GM12872 (cell line): Measurements from ENCODE around the gene FXYD1.

ENCODE experiments used
- TF ChIP-seq, protein P1 (sequence below): IDR thresholded peaks from 3 replicates; pipeline ENCODE4 v1.5.1; 2011; ENCODE audit warnings: low read depth, mild to moderate bottlenecking, low read length, moderate library complexity; ENCODE audit not compliant: insufficient read depth

FXYD1 gene

DNA sequence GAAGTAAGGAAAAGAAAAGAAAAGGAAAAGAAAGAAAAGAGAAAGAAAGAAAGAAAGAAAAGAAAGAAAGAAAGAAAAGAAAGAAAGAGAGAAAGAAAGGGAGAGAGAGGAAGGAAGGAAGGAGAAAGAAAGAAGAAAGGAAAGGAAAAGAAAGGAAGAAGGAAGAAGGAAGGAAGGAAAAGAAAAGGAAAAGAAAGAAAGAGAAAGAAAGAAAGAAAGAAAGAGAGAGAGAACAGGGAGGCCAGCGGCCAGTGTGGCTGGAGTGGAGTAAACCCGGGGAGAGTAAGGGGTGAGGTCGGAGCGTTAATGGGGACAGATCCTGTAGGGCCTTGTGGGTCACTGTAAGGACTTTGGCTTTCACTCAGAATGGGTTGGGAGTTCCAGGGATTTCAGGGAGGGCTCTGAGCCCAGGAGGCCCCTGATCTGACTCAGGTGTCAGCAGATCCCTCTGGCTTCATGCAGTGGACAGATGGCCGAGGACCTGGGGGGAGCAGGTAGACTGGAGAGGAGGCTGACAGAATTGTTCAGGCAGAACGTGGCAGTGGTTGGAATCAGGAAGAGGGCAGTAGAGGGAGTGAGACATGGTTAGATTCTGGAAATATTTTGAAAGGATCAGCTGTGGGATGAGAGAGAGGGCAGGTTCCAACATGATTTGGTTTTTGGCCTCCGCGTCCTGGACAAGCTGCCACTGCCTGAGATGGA, 42.8 kb upstream of the FXYD1 start:
- TF ChIP-seq, protein P1, sequence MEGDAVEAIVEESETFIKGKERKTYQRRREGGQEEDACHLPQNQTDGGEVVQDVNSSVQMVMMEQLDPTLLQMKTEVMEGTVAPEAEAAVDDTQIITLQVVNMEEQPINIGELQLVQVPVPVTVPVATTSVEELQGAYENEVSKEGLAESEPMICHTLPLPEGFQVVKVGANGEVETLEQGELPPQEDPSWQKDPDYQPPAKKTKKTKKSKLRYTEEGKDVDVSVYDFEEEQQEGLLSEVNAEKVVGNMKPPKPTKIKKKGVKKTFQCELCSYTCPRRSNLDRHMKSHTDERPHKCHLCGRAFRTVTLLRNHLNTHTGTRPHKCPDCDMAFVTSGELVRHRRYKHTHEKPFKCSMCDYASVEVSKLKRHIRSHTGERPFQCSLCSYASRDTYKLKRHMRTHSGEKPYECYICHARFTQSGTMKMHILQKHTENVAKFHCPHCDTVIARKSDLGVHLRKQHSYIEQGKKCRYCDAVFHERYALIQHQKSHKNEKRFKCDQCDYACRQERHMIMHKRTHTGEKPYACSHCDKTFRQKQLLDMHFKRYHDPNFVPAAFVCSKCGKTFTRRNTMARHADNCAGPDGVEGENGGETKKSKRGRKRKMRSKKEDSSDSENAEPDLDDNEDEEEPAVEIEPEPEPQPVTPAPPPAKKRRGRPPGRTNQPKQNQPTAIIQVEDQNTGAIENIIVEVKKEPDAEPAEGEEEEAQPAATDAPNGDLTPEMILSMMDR, result no peak

- TF ChIP-seq, protein P1, result no peak
These were observed 40.1 kb upstream of the FXYD1 start for GRCh38 chr19:35098413-35099049.

- TF ChIP-seq, protein P1, result no peak
These were observed 39.3 kb upstream of the FXYD1 start for GRCh38 chr19:35099155-35099896.

DNA sequence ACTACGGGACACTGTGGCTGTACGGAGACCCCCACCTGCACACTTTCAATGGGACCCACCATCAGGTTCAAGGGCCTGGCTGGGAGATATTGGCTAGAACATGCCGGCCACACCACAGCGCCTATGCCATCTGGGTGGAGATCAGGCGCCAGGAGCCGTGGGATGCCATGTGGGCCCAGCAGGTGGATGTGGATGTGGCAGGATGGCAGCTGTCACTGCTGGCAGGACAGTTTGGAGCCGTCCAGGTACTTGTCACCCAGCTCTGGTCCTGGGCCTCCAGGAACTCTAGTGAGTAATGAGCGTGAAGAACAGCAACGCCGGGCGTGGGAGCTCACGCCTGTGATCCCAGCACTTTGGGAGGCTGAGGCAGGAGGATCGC, 38.7 kb upstream of the FXYD1 start:
- TF ChIP-seq, protein P1, result no peak

DNA sequence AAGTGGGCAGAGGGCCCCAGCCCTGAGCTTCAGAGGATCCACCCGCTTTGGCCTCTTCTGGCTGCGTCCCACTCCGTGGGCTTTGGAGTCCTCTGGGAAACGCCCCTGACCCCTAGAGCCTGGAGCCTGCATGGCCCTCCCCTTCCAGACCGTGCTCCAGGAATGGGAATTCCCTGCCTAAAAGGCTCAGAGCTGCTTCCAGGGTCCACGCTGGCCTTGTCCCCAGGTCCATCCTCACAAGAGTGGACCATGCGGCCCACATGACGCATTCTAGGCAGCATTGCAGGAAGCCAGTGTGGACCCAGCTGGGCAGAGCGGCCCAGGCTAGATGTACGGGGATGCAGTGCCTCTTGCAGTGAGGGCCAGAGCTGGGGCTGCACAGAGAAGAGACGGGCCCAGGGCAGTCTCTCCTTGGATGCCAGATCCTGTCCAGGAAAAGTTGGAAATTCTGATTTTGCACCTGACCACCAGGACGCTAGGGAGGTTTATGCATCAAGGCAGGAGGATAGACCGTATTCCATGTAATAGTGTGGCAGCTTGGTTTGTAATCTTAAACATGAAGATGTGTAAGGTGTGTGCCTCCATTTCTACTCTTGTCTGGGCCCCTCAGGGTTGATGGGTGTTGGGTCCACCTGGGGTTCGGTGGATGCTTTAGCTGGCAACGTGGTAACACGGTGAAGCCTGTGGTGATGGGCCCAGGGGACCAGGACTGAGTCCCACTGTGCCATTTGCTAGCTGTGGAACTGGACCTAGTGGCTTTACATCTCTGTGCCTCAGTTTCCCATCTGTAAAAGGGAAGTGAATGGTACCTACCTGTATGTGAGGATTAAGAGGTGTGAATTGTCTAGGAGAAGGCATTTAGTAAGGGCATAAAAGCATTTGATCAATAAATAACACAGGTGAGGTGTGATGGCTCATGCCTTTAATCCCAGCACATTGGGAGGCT, 37.8 kb upstream of the FXYD1 start:
- TF ChIP-seq, protein P1, result no peak

DNA sequence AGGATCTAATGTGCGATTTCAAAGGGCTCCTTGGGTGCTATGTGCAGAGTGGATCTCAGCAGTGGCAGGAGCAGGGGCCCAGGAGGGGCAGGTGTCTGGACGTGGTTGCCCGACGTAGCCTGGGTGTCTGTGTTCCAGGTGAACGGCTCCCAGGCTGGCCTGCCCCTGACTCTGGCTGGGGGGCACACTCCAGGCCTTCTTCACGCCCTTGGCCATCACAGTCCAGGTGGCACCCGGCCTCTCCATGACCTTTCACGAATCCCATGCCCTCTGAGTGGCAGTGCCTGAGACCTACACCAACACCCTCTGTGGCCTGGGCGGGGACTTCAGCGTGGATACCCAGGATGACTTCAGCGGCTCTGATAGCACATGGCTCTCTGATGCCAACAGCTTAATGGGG, 34.3 kb upstream of the FXYD1 start:
- TF ChIP-seq, protein P1, result no peak
